Measurements from ENCODE around the gene NFKBIL1. TPM values are rescaled to one million over a fixed set of nuclear protein-coding genes. Genes with fewer than 3 reads are reported as not detected.

The NFKBIL1 gene
- total RNA-seq: 18.3 and 27.2 TPM in 2 replicates

GRCh38 chr6:31546958-31547726 lies at the start of gene NFKBIL1:
TSS of gene NFKBIL1 (plus strand) at chr6:31547608. CDS start at chr6:31547695, 87 bp downstream.

GRCh38 chr6:31528821-31529328 lies 18.5 kb upstream of the NFKBIL1 start, which contains the start of gene MCCD1:
TSS of gene MCCD1 (plus strand) at chr6:31528962. CDS start at chr6:31529015, 53 bp downstream.

GRCh38 chr6:31541658-31542521 lies 5.5 kb upstream of the NFKBIL1 start, which contains the start of gene DDX39B:
TSS of gene DDX39B (minus strand) at chr6:31542003. CDS start at chr6:31540532, 1,471 bp downstream.

GRCh38 chr6:31546339-31546957 lies 960 bp upstream of the NFKBIL1 start, which contains the start of gene ATP6V1G2:
TSS of gene ATP6V1G2 (minus strand) at chr6:31546608. CDS start at chr6:31546559, 49 bp downstream.

GRCh38 chr6:31572041-31572911 lies 24.9 kb downstream of the NFKBIL1 start, which contains the start of gene LTA:
TSS of gene LTA (plus strand) at chr6:31572289. CDS start at chr6:31572743, 454 bp downstream.

GRCh38 chr6:31575335-31575901 lies 28.0 kb downstream of the NFKBIL1 start, which contains the start of gene TNF:
TSS of gene TNF (plus strand) at chr6:31575565. CDS start at chr6:31575742, 177 bp downstream.

GRCh38 chr6:31582230-31582643 lies 34.8 kb downstream of the NFKBIL1 start, which contains the start of gene LTB:
TSS of gene LTB (minus strand) at chr6:31582424. CDS start at chr6:31582417, 7 bp downstream.

GRCh38 chr6:31586008-31586407 lies 38.6 kb downstream of the NFKBIL1 start, which contains the start of gene LST1:
TSS of gene LST1 (plus strand) at chr6:31586277. CDS start at chr6:31587300, 1,023 bp downstream.

Other genes with a start within 250 kb of the NFKBIL1 start
- 1,116 and 1,298 TPM in 2 replicates for gene HLA-B, start 190.4 kb upstream of the NFKBIL1 start, total RNA-seq
- gene MICA, start 144.0 kb upstream of the NFKBIL1 start, total RNA-seq: 34.1 and 56.0 TPM in 2 replicates
- 13.6 and 25.9 TPM in 2 replicates for gene MICB, start 49.5 kb upstream of the NFKBIL1 start, total RNA-seq
- not detected in 2 replicates for gene MCCD1, start 18.6 kb upstream of the NFKBIL1 start, total RNA-seq
- 309 and 373 TPM in 2 replicates for gene DDX39B, start 5.6 kb upstream of the NFKBIL1 start, total RNA-seq
- gene ATP6V1G2, start 1.0 kb upstream of the NFKBIL1 start, total RNA-seq: 0.49 and 0.94 TPM in 2 replicates
- gene LTA, start 24.7 kb downstream of the NFKBIL1 start, total RNA-seq: not detected in 2 replicates
- gene TNF, start 28.0 kb downstream of the NFKBIL1 start, total RNA-seq: 0.13 TPM in 1 of 2 replicates, not detected in the other
- 4.9 and 39.7 TPM in 2 replicates for gene LTB, start 34.8 kb downstream of the NFKBIL1 start, total RNA-seq
- 0.32 and 0.57 TPM in 2 replicates for gene LST1, start 38.7 kb downstream of the NFKBIL1 start, total RNA-seq
- not detected in 2 replicates for gene NCR3, start 45.4 kb downstream of the NFKBIL1 start, total RNA-seq
- gene AIF1, start 67.6 kb downstream of the NFKBIL1 start, total RNA-seq: not detected in 2 replicates
- 21.0 and 56.6 TPM in 2 replicates for gene PRRC2A, start 73.1 kb downstream of the NFKBIL1 start, total RNA-seq
- gene BAG6, start 105.1 kb downstream of the NFKBIL1 start, total RNA-seq: 83.2 and 204 TPM in 2 replicates
- 0.16 and 0.25 TPM in 2 replicates for gene APOM, start 108.3 kb downstream of the NFKBIL1 start, total RNA-seq
- gene C6orf47, start 113.2 kb downstream of the NFKBIL1 start, total RNA-seq: 18.5 and 21.6 TPM in 2 replicates
- gene GPANK1, start 117.4 kb downstream of the NFKBIL1 start, total RNA-seq: 11.8 and 12.3 TPM in 2 replicates
- gene CSNK2B, start 118.5 kb downstream of the NFKBIL1 start, total RNA-seq: 77.5 and 79.2 TPM in 2 replicates
- 1.1 and 5.3 TPM in 2 replicates for gene LY6G5B, start 122.4 kb downstream of the NFKBIL1 start, total RNA-seq
- gene LY6G5C, start 133.5 kb downstream of the NFKBIL1 start, total RNA-seq: 1.8 and 2.1 TPM in 2 replicates
- 48.6 and 84.4 TPM in 2 replicates for gene ABHD16A, start 155.7 kb downstream of the NFKBIL1 start, total RNA-seq
- not detected in 2 replicates for gene LY6G6F, start 159.3 kb downstream of the NFKBIL1 start, total RNA-seq
- not detected in 2 replicates for gene LY6G6D, start 167.7 kb downstream of the NFKBIL1 start, total RNA-seq
- not detected in 2 replicates for gene LY6G6C, start 174.1 kb downstream of the NFKBIL1 start, total RNA-seq
- not detected in 2 replicates for gene MPIG6B, start 175.8 kb downstream of the NFKBIL1 start, total RNA-seq
- gene DDAH2, start 181.7 kb downstream of the NFKBIL1 start, total RNA-seq: 86.0 and 129 TPM in 2 replicates
- gene CLIC1, start 188.9 kb downstream of the NFKBIL1 start, total RNA-seq: 347 and 730 TPM in 2 replicates
- 4.9 and 5.8 TPM in 2 replicates for gene MSH5, start 192.4 kb downstream of the NFKBIL1 start, total RNA-seq
- gene SAPCD1, start 215.0 kb downstream of the NFKBIL1 start, total RNA-seq: 1.3 and 2.9 TPM in 2 replicates
- 0.32 and 0.38 TPM in 2 replicates for gene VWA7, start 229.7 kb downstream of the NFKBIL1 start, total RNA-seq
- 40.8 and 104 TPM in 2 replicates for gene VARS1, start 248.1 kb downstream of the NFKBIL1 start, total RNA-seq